H9 (cell line): Measurements from ENCODE around the gene PIP5K1C. TPM values are rescaled to one million over a fixed set of nuclear protein-coding genes. Genes with fewer than 3 reads are reported as not detected.

Experiments used
- DNase-seq: peaks from one replicate; pipeline ENCODE4 v3.0.0-alpha.2; 2017
- H2AFZ ChIP-seq: one replicate; pipeline ENCODE4 v1.6.1; 2013; ENCODE audit warnings: mild to moderate bottlenecking, low read length, control low read depth, moderate library complexity
- H2AK5ac ChIP-seq: 2 replicates; pipeline ENCODE4 v1.6.1; 2013; ENCODE audit warnings: low read length, control low read depth, mixed read lengths; ENCODE audit not compliant: insufficient read length
- H2BK120ac ChIP-seq: one replicate; pipeline ENCODE4 v1.6.1; 2013; ENCODE audit warnings: low read depth, mild to moderate bottlenecking, low read length, control low read depth, inconsistent platforms; ENCODE audit not compliant: poor library complexity, severe bottlenecking
- H2BK12ac ChIP-seq: 2 replicates; pipeline ENCODE4 v1.6.1; 2013; ENCODE audit warnings: low read length, control low read depth, mixed read lengths, low read depth; ENCODE audit not compliant: insufficient read length
- H2BK15ac ChIP-seq: 2 replicates; pipeline ENCODE4 v1.6.1; 2013; ENCODE audit warnings: low read depth, low read length, control low read depth
- H2BK20ac ChIP-seq: one replicate; pipeline ENCODE4 v1.6.1; 2013; ENCODE audit warnings: low read depth, mild to moderate bottlenecking, low read length, control low read depth, inconsistent platforms; ENCODE audit not compliant: poor library complexity, severe bottlenecking
- H2BK5ac ChIP-seq: 2 replicates; pipeline ENCODE4 v1.6.1; 2013; ENCODE audit warnings: low read length, control low read depth, mixed read lengths; ENCODE audit not compliant: insufficient read length
- H3K14ac ChIP-seq: 2 replicates; pipeline ENCODE4 v1.6.1; 2013; ENCODE audit warnings: low read length, control low read depth; ENCODE audit not compliant: insufficient read depth
- H3K18ac ChIP-seq: 2 replicates; pipeline ENCODE4 v1.6.1; 2013; ENCODE audit warnings: low read depth, mild to moderate bottlenecking, mixed read lengths, low read length, control low read depth; ENCODE audit not compliant: insufficient read length
- H3K23ac ChIP-seq: 2 replicates; pipeline ENCODE4 v1.6.1; 2013; ENCODE audit warnings: low read length, control low read depth, mixed read lengths, low read depth; ENCODE audit not compliant: insufficient read length
- H3K23me2 ChIP-seq: 2 replicates; pipeline ENCODE4 v1.6.1; 2013; ENCODE audit warnings: low read depth, mild to moderate bottlenecking, mixed read lengths, low read length, control low read depth; ENCODE audit not compliant: insufficient read length, poor library complexity, severe bottlenecking
- H3K27ac ChIP-seq: 2 replicates; pipeline ENCODE4 v1.5.1; 2013; ENCODE audit warnings: low read length, control low read depth, mixed read lengths, low read depth; ENCODE audit not compliant: insufficient read length
- H3K27me3 ChIP-seq: 2 replicates; pipeline ENCODE4 v1.6.1; 2013; ENCODE audit warnings: low read length, control low read depth, inconsistent platforms; ENCODE audit not compliant: insufficient read depth
- H3K4ac ChIP-seq: 2 replicates; pipeline ENCODE4 v1.6.1; 2013; ENCODE audit warnings: low read depth, mild to moderate bottlenecking, control low read depth, inconsistent platforms, low read length, moderate library complexity
- H3K4me1 ChIP-seq: 2 replicates; pipeline ENCODE4 v1.6.1; 2013; ENCODE audit warnings: low read length, control low read depth, inconsistent platforms; ENCODE audit not compliant: insufficient read depth
- H3K4me2 ChIP-seq: 2 replicates; pipeline ENCODE4 v1.6.1; 2013; ENCODE audit warnings: low read length, control low read depth, mixed read lengths; ENCODE audit not compliant: insufficient read length, insufficient read depth
- H3K56ac ChIP-seq: 2 replicates; pipeline ENCODE4 v1.6.1; 2013; ENCODE audit warnings: low read depth, mild to moderate bottlenecking, mixed read lengths, low read length, control low read depth; ENCODE audit not compliant: insufficient read length
- H3K79me1 ChIP-seq: 2 replicates; pipeline ENCODE4 v1.6.1; 2013; ENCODE audit warnings: low read depth, mild to moderate bottlenecking, moderate library complexity, low read length, control low read depth, inconsistent platforms; ENCODE audit not compliant: insufficient read depth, poor library complexity, severe bottlenecking
- H3K79me2 ChIP-seq: 2 replicates; pipeline ENCODE4 v1.6.1; 2013; ENCODE audit warnings: low read length, control low read depth, inconsistent platforms; ENCODE audit not compliant: insufficient read depth
- H3K9ac ChIP-seq: 2 replicates; pipeline ENCODE4 v1.6.1; 2013; ENCODE audit warnings: low read length, control low read depth, mixed read lengths; ENCODE audit not compliant: insufficient read length; ENCODE audit errors: extremely low read depth
- H3K9me3 ChIP-seq: one replicate; pipeline ENCODE4 v1.6.1; 2013; ENCODE audit warnings: low read depth, low read length, inconsistent platforms; ENCODE audit not compliant: control insufficient read depth
- H3T11ph ChIP-seq: one replicate; pipeline ENCODE4 v1.6.1; 2013; ENCODE audit warnings: mild to moderate bottlenecking, low read length, control low read depth, inconsistent platforms
- H4K20me1 ChIP-seq: one replicate; pipeline ENCODE4 v1.6.1; 2013; ENCODE audit not compliant: control insufficient read depth, insufficient read length, insufficient read depth
- H4K5ac ChIP-seq: 2 replicates; pipeline ENCODE4 v1.6.1; 2013; ENCODE audit warnings: low read depth, mild to moderate bottlenecking, mixed read lengths, low read length, control low read depth; ENCODE audit not compliant: insufficient read length
- H4K8ac ChIP-seq: replicated peaks from 2 replicates; pipeline ENCODE4 v1.6.1; 2013; ENCODE audit warnings: low read length, control low read depth, mixed read lengths, low read depth; ENCODE audit not compliant: insufficient read length
- H4K91ac ChIP-seq: 2 replicates; pipeline ENCODE4 v1.6.1; 2013; ENCODE audit warnings: low read depth, mild to moderate bottlenecking, moderate library complexity, mixed read lengths, low read length, control low read depth; ENCODE audit not compliant: insufficient read length
- H3K27ac Mint-ChIP-seq, 3 experiments: 2 replicates in 2 of 3; 3 replicates in 1 of 3; pipeline ENCODE4 v1.8.0; 2020 to 2021; ENCODE audit warnings: mixed read lengths in 3 of 3, mild to moderate bottlenecking in 1 of 3, moderate library complexity in 1 of 3
- H3K27me3 Mint-ChIP-seq: 2 replicates; pipeline ENCODE4 v1.8.0; 2021; ENCODE audit warnings: low read depth, mild to moderate bottlenecking, moderate library complexity, mixed read lengths
- H3K36me3 Mint-ChIP-seq, 3 experiments: 2 replicates in 2 of 3; 3 replicates in 1 of 3; pipeline ENCODE4 v1.8.0; 2020 to 2021; ENCODE audit warnings: low read depth in 3 of 3, mixed read lengths in 3 of 3; ENCODE audit not compliant: insufficient read depth in 1 of 3
- H3K4me1 Mint-ChIP-seq, 2 experiments: 2 replicates each; pipeline ENCODE4 v1.8.0; 2020; ENCODE audit warnings: mixed read lengths in 2 of 2
- H3K4me3 Mint-ChIP-seq, 2 experiments: 2 replicates in 1 of 2; 3 replicates in 1 of 2; pipeline ENCODE4 v1.8.0; 2020 to 2021; ENCODE audit warnings: mild to moderate bottlenecking in 2 of 2, mixed read lengths in 2 of 2, moderate library complexity in 1 of 2
- H3K9me3 Mint-ChIP-seq, 2 experiments: 2 replicates in 1 of 2; 3 replicates in 1 of 2; pipeline ENCODE4 v1.8.0; 2020; ENCODE audit warnings: mild to moderate bottlenecking in 2 of 2, mixed read lengths in 2 of 2, moderate library complexity in 1 of 2
- WGBS: extraction: QIAGEN DNeasy Blood & Tissue Kit; methylation state at CpG from one replicate; pipeline ENCODE4 v1.1.7; 2013; ENCODE audit warnings: missing lambda C conversion rate, low lambda C conversion rate, mixed read lengths; ENCODE audit not compliant: insufficient read length; ENCODE audit errors: extremely low coverage; 5-methylcytosine and 5-hydroxymethylcytosine counted together
- total RNA-seq: library from RNA; stranded (reverse); gene quantifications from 2 replicates; pipeline ENCODE4 v1.2.1, GENCODE V29; 2021
- TF ChIP-seq, protein P1 (sequence below): fragments of 200-600 bp; sonication (generic); conservative IDR thresholded peaks from 3 replicates; pipeline ENCODE4 v1.8.0; 2021; ENCODE audit warnings: antibody characterized with exemption, mild to moderate bottlenecking

Gene PIP5K1C
- total RNA-seq, 1 experiment from 2014 or later, result 41.7 TPM

DNA sequence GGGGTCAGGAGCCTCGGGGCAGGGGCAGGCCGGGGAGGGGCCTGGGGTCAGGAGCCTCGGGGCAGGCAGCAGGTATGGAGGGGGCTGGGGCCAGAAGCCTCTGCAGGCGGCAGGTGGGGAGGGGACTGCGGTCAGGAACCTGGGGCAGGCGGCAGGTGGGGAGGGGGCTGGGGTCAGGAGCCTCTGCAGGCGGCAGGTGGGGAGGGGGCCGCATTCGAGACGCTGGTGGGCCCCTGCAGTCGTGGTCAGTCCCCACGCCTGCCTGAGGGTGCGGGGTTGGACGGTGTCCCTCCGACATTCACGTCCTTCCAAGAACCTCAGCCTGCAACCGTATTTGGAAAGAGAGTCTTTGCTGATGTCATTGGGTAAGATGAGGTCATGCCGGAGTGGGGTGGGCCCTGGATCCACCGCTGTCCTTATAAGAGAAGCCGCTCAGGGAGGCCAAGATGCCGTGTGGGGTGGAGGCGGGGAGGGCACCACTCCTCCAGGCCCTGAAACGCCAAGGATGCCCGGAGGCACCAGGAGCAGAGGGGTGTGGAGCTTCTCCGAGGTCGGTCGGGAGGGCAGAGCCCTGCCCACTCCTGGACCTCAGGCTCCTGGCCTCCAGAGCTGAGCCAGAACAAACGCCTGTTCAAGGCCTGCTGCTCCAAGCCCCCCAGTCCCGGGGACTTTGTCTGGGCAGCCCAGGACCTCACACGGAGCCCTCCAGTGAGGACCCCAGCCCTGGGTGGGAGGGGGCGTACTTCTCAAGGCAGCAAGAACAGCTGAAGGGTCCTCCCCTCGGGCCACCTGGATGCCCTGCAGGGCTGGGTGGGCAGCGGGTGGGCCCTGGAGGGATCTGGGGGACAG, 30.1 kb downstream of the PIP5K1C start:
- Mint-ChIP-seq H3K36me3 (peaks cover 3 to 6% (median 3%) of the 10 kb centered on the region in 3 experiments; a peak in 3 of 7 replicates), H3K27ac (peak overlapping the region; percentile 53 to 94 (median 90); a peak in 5 of 7 replicates), H3K27me3 (no peaks in the 10 kb centered on the region), H3K4me1 (peaks cover 16 to 31% of the 10 kb centered on the region in 2 experiments), H3K4me3 (peak overlapping the region in 1 of 2 experiments; percentile 51; a peak in 1 of 5 replicates), H3K9me3 (no peaks in the 10 kb centered on the region)
- no peak overlapping the region for H3T11ph ChIP-seq
- H3K27ac ChIP-seq, result no peak overlapping the region
- no peak overlapping the region for H3K9ac ChIP-seq
- H3K23ac ChIP-seq, result no peak overlapping the region
- no peak overlapping the region for H2BK5ac ChIP-seq
- H3K4me2 ChIP-seq, result no peak overlapping the region
- H3K79me1 ChIP-seq, result no peaks in the 10 kb centered on the region
- no peak overlapping the region for H4K91ac ChIP-seq
- no peaks in the 10 kb centered on the region for H3K27me3 ChIP-seq
- peaks cover 7% of the 10 kb centered on the region for H4K20me1 ChIP-seq
- no peak overlapping the region for H4K8ac ChIP-seq
- H3K4ac ChIP-seq, result no peak overlapping the region
- no peaks in the 10 kb centered on the region for H3K23me2 ChIP-seq
- no peak overlapping the region for H3K18ac ChIP-seq
- peak overlapping the region; percentile 41; the same call in 1 of the 2 replicates for H3K14ac ChIP-seq
- no peak overlapping the region for H2BK120ac ChIP-seq
- no peak overlapping the region for H2BK20ac ChIP-seq
- WGBS, result no CpG with 5 or more reads among the region's 33 CpGs
- H2AK5ac ChIP-seq, result no peak overlapping the region
- TF ChIP-seq, protein P1, sequence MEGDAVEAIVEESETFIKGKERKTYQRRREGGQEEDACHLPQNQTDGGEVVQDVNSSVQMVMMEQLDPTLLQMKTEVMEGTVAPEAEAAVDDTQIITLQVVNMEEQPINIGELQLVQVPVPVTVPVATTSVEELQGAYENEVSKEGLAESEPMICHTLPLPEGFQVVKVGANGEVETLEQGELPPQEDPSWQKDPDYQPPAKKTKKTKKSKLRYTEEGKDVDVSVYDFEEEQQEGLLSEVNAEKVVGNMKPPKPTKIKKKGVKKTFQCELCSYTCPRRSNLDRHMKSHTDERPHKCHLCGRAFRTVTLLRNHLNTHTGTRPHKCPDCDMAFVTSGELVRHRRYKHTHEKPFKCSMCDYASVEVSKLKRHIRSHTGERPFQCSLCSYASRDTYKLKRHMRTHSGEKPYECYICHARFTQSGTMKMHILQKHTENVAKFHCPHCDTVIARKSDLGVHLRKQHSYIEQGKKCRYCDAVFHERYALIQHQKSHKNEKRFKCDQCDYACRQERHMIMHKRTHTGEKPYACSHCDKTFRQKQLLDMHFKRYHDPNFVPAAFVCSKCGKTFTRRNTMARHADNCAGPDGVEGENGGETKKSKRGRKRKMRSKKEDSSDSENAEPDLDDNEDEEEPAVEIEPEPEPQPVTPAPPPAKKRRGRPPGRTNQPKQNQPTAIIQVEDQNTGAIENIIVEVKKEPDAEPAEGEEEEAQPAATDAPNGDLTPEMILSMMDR, result no peak
- H4K5ac ChIP-seq, result no peak overlapping the region
- H3K9me3 ChIP-seq, result no peaks in the 10 kb centered on the region
- H3K56ac ChIP-seq, result no peak overlapping the region
- H2AFZ ChIP-seq, result no peak overlapping the region
- no peak for DNase-seq
- H3K79me2 ChIP-seq, result no peaks in the 10 kb centered on the region
- no peak overlapping the region for H2BK12ac ChIP-seq
- no peak overlapping the region for H2BK15ac ChIP-seq
- H3K4me1 ChIP-seq, result no peaks in the 10 kb centered on the region; the same call in 1 of the 2 replicates
